MM.1S (cell line): ENCODE measurements around the gene AUP1.

Source experiments
- DNase-seq: peaks from one replicate; pipeline ENCODE4 v3.0.0-alpha.2; 2015
- H2AFZ ChIP-seq: fragments of 300-600 bp; sonication (generic); 2 replicates; pipeline ENCODE4 v1.6.0; 2016; ENCODE audit warnings: antibody characterized with exemption, low read length
- H3F3A ChIP-seq: fragments of 300-600 bp; sonication (generic); 2 replicates; pipeline ENCODE4 v1.6.1; 2016; ENCODE audit warnings: mild to moderate bottlenecking, antibody characterized with exemption, low read length, moderate library complexity, mixed read lengths; ENCODE audit not compliant: insufficient read depth
- H3K27ac ChIP-seq: fragments of 300-600 bp; sonication (generic); 2 replicates; pipeline ENCODE4 v1.5.1; 2016; ENCODE audit warnings: mild to moderate bottlenecking, low read length
- H3K27me3 ChIP-seq: fragments of 300-600 bp; sonication (generic); replicated peaks from 2 replicates; pipeline ENCODE4 v1.6.0; 2016; ENCODE audit warnings: low read length; ENCODE audit not compliant: insufficient read depth
- H3K36me3 ChIP-seq: fragments of 300-600 bp; sonication (generic); replicated peaks from 2 replicates; pipeline ENCODE4 v1.6.1; 2016; ENCODE audit warnings: mild to moderate bottlenecking, low read length, mixed read lengths; ENCODE audit not compliant: insufficient read depth
- H3K4me1 ChIP-seq: fragments of 300-600 bp; sonication (generic); 2 replicates; pipeline ENCODE4 v1.6.1; 2016; ENCODE audit warnings: low read length, mixed read lengths
- H3K4me2 ChIP-seq: fragments of 300-600 bp; sonication (generic); 2 replicates; pipeline ENCODE4 v1.6.0; 2016; ENCODE audit warnings: low read depth, low read length
- H3K4me3 ChIP-seq: fragments of 300-600 bp; sonication (generic); 2 replicates; pipeline ENCODE4 v1.5.1; 2016; ENCODE audit warnings: low read length, mixed read lengths
- H3K79me2 ChIP-seq: fragments of 300-600 bp; sonication (generic); 2 replicates; pipeline ENCODE4 v1.6.1; 2016; ENCODE audit warnings: mixed run types, low read length, mixed read lengths
- H3K9ac ChIP-seq: fragments of 300-600 bp; sonication (generic); 2 replicates; pipeline ENCODE4 v1.6.1; 2016; ENCODE audit warnings: low read length, mixed read lengths
- H3K9me2 ChIP-seq: fragments of 300-600 bp; sonication (generic); replicated peaks from 2 replicates; pipeline ENCODE4 v1.6.1; 2016; ENCODE audit warnings: mild to moderate bottlenecking, low read length, mixed read lengths; ENCODE audit not compliant: insufficient read depth
- H3K9me3 ChIP-seq: fragments of 300-600 bp; sonication (generic); replicated peaks from 2 replicates; pipeline ENCODE4 v1.6.1; 2016; ENCODE audit warnings: mild to moderate bottlenecking, low read length, mixed read lengths; ENCODE audit not compliant: insufficient read depth
- H4K20me1 ChIP-seq: fragments of 300-600 bp; sonication (generic); 2 replicates; pipeline ENCODE4 v1.6.1; 2016; ENCODE audit warnings: mild to moderate bottlenecking, low read length, moderate library complexity, mixed read lengths; ENCODE audit not compliant: insufficient read depth
- CTCF ChIP-seq: fragments of 300-600 bp; sonication (generic); IDR thresholded peaks from 2 replicates; pipeline ENCODE4 v1.5.1; 2016; ENCODE audit warnings: antibody characterized with exemption, low read length, mixed read lengths
- EZH2 ChIP-seq: fragments of 300-600 bp; sonication (generic); optimal IDR thresholded peaks from 2 replicates; pipeline ENCODE3; 2017; ENCODE audit warnings: low read depth, mild to moderate bottlenecking, antibody characterized with exemption, low read length, mixed read lengths
- EZH2phosphoT487 ChIP-seq: fragments of 300-600 bp; sonication (generic); IDR thresholded peaks from 2 replicates; pipeline ENCODE4 v1.6.1; 2018; ENCODE audit warnings: antibody characterized with exemption, low read length

The AUP1 gene

GRCh38 chr2:74491648-74492544, 37.6 kb downstream of the AUP1 start:
- Histone ChIP-seq H3K9ac (no peak overlapping the region), H2AFZ (no peak overlapping the region), H3K4me3 (no peak overlapping the region), H3K4me2 (no peak overlapping the region), H3F3A (no peaks in the 10 kb centered on the region), H3K9me2 (no peaks in the 10 kb centered on the region), H3K79me2 (no peaks in the 10 kb centered on the region), H3K9me3 (no peaks in the 10 kb centered on the region), H4K20me1 (no peaks in the 10 kb centered on the region), H3K36me3 (no peaks in the 10 kb centered on the region), H3K4me1 (no peaks in the 10 kb centered on the region), H3K27me3 (no peaks in the 10 kb centered on the region), H3K27ac (no peak overlapping the region)
- DNase-seq, result no peak
- TF ChIP-seq CTCF (no peak), EZH2phosphoT487 (no peak), EZH2 (no peak)

GRCh38 chr2:74489906-74490305, 39.6 kb downstream of the AUP1 start:
- Histone ChIP-seq H3K4me2 (no peak overlapping the region), H3K4me3 (no peak overlapping the region), H3K27ac (no peak overlapping the region), H4K20me1 (no peaks in the 10 kb centered on the region), H3K4me1 (no peaks in the 10 kb centered on the region), H3K9me2 (no peaks in the 10 kb centered on the region), H3F3A (no peaks in the 10 kb centered on the region), H3K79me2 (peaks cover 2% of the 10 kb centered on the region; the same call in 1 of the 2 replicates), H2AFZ (no peak overlapping the region), H3K9ac (no peak overlapping the region), H3K9me3 (no peaks in the 10 kb centered on the region), H3K36me3 (no peaks in the 10 kb centered on the region), H3K27me3 (no peaks in the 10 kb centered on the region)
- DNase-seq, result no peak
- TF ChIP-seq CTCF (no peak), EZH2 (no peak), EZH2phosphoT487 (no peak)

- H3K9me2 ChIP-seq, result no peaks in the 10 kb centered on the region
- no peak overlapping the region for H3K9ac ChIP-seq
- H3K79me2 ChIP-seq, result peaks cover 4% of the 10 kb centered on the region
- TF ChIP-seq CTCF (no peak), EZH2 (no peak), EZH2phosphoT487 (no peak)
- no peaks in the 10 kb centered on the region for H3F3A ChIP-seq
- H2AFZ ChIP-seq, result no peak overlapping the region
- H3K36me3 ChIP-seq, result no peaks in the 10 kb centered on the region
- no peaks in the 10 kb centered on the region for H3K4me1 ChIP-seq
- H3K9me3 ChIP-seq, result no peaks in the 10 kb centered on the region
- H3K4me2 ChIP-seq, result no peak overlapping the region
- DNase-seq, result no peak
- H3K27me3 ChIP-seq, result no peaks in the 10 kb centered on the region
- no peak overlapping the region for H3K27ac ChIP-seq
- H4K20me1 ChIP-seq, result no peaks in the 10 kb centered on the region
- no peak overlapping the region for H3K4me3 ChIP-seq
Observed at GRCh38 chr2:74488643-74489481, 40.6 kb downstream of the AUP1 start.
